ENCODE results near the gene ADAP1.

DNA sequence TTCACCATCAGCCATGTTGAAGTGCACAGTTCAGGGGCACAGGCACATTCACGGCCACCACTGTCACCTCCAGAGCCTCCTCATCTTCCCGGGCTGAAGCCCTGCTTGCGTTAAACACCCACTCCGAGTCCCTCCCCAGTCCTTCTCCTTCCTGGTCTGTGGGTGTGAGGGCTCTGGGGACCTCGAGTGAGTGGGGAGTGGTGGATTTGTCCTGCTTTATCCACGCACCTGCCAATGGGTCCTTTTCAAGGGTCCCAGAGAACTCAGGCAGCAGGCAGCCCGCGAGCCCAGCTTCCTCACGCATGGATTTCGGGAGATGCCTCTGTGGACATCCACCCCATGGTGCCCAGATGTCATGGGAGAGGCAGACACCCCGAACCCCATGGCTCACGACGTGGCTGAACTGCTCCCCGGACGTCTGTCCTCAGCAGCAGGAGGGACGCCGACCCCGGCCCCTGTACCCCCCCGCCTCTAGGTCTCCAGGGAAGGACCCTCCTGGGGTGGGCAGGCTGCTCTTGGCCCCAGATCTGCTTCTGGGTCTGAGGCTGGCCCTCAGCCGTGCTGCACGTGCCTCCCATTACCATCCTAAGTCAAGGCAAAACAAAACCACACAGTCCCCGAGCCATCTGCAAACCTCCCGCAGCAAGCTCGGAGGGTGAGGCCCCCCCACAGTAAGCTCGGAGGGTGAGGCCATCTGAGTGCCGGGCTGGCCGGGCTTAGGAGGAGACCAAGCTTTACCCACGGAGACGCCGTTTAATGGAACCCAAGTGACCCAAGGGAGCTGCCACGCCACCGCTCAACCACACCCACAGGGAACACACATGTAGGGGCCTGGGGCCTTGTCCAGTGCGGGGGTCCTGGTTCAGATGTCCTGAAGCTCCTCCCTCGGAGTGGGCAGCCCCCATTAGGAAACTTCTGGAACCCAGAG is 37.5 kb upstream of the ADAP1 start:
- TF ChIP-seq KDM1A (IDR thresholded peaks at IDR 0.05; ENCODE audit: borderline replicate concordance, low read length), result no peak
- no peak for TF ChIP-seq SRF (IDR thresholded peaks at IDR 0.05; ENCODE audit: low read depth, low read length)
- TF ChIP-seq EGR1 (IDR thresholded peaks at IDR 0.05; ENCODE audit: borderline replicate concordance, low read depth, low read length), result no peak
- TF ChIP-seq POLR2A (IDR thresholded peaks at IDR 0.05; ENCODE audit: control extremely low read depth in 1 of 2, low read depth in 2 of 2, low read length in 2 of 2), result no peak
- TF ChIP-seq, protein P1, sequence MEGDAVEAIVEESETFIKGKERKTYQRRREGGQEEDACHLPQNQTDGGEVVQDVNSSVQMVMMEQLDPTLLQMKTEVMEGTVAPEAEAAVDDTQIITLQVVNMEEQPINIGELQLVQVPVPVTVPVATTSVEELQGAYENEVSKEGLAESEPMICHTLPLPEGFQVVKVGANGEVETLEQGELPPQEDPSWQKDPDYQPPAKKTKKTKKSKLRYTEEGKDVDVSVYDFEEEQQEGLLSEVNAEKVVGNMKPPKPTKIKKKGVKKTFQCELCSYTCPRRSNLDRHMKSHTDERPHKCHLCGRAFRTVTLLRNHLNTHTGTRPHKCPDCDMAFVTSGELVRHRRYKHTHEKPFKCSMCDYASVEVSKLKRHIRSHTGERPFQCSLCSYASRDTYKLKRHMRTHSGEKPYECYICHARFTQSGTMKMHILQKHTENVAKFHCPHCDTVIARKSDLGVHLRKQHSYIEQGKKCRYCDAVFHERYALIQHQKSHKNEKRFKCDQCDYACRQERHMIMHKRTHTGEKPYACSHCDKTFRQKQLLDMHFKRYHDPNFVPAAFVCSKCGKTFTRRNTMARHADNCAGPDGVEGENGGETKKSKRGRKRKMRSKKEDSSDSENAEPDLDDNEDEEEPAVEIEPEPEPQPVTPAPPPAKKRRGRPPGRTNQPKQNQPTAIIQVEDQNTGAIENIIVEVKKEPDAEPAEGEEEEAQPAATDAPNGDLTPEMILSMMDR (IDR thresholded peaks at IDR 0.05; ENCODE audit: control extremely low read depth in 1 of 3, insufficient read depth in 1 of 3, low read depth in 1 of 3, low read length in 3 of 3), result no peak
- no peak for TF ChIP-seq RAD21 (IDR thresholded peaks at IDR 0.05 in 1 of 2, conservative IDR thresholded peaks at IDR 0.05 in 1 of 2; ENCODE audit: low read depth in 2 of 2, low read length in 2 of 2)
